ENCODE results near the gene DAG1. TPM values are rescaled to one million over a fixed set of nuclear protein-coding genes. Genes with fewer than 3 reads are reported as not detected.

DAG1 gene
- total RNA-seq, 1 experiment from 2014 or later = 177 TPM

DNA sequence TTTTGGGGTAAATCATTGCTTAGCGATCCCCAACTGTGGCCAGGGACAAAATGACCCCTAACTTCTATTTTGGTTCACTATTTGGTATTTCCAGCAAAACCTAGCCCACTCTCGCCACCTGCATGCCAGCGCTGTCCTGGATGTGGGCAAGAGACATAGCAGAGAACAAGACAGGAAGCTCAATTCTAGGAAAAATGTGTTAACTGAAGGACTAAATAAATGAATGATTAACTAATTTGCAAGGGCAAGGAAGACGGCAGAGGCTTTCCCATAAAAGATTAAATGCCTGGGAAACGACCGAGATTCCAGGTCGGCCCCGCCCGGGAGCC lies 41.4 kb upstream of the DAG1 start:
- Mint-ChIP-seq H3K36me3 (ENCODE audit: insufficient read depth, unreplicated experiment) (peaks cover 5% of the 10 kb centered on the region), H3K4me1 (ENCODE audit: low read depth, unreplicated experiment) (no peaks in the 10 kb centered on the region)

GRCh38 chr3:49434731-49435130 lies 35.3 kb upstream of the DAG1 start:
- H3K27me3 Mint-ChIP-seq (ENCODE audit: insufficient read depth, unreplicated experiment) = no peaks in the 10 kb centered on the region
- no peak for TF ChIP-seq CTCF (IDR thresholded peaks at IDR 0.05; ENCODE audit: insufficient read depth in 1 of 2, low read depth in 1 of 2, low read length in 1 of 2, severe bottlenecking in 1 of 2, unreplicated experiment in 1 of 2)
- ChIA-PET POLR2A (no interaction called here), CTCF (no interaction called here)
- Histone ChIP-seq H3K4me3 (ENCODE audit: low read depth, low read length) (no peak overlapping the region), H3K36me3 (ENCODE audit: control insufficient read depth, insufficient read depth, low read length) (no peaks in the 10 kb centered on the region), H3K4me1 (no peaks in the 10 kb centered on the region), H3K9me3 (no peaks in the 10 kb centered on the region), H3K27me3 (replicated peaks; ENCODE audit: control insufficient read depth, insufficient read depth, low read length) (no peaks in the 10 kb centered on the region)
- no peaks in the 10 kb centered on the region for H3K4me1 Mint-ChIP-seq (ENCODE audit: low read depth, unreplicated experiment)
- intact Hi-C loops (cut with micrococcal nuclease; ENCODE audit: unreplicated experiment) = no loop called here
- H3K4me3 Mint-ChIP-seq (ENCODE audit: unreplicated experiment) = no peak overlapping the region
- no peaks in the 10 kb centered on the region for H3K36me3 Mint-ChIP-seq (ENCODE audit: insufficient read depth, unreplicated experiment)
- BruUV-seq (replicated peaks) = no TSS peak
- no peaks in the 10 kb centered on the region for H3K9me3 Mint-ChIP-seq (ENCODE audit: unreplicated experiment)
- DNase-seq = no peak
- no peak overlapping the region for H3K27ac Mint-ChIP-seq (ENCODE audit: unreplicated experiment)

More for the DNA sequence above, 41.4 kb upstream of the DAG1 start:
- no peaks in the 10 kb centered on the region for H3K9me3 ChIP-seq
- peak overlapping the region; percentile 65 for H3K4me3 ChIP-seq (ENCODE audit: low read depth, low read length)
- intact Hi-C loops (cut with micrococcal nuclease; ENCODE audit: unreplicated experiment) = loop anchor here (2.0 kb wide), 1 partner anchor 16 kb away; the partner anchor contains the start of gene TCTA
- Mint-ChIP-seq H3K9me3 (ENCODE audit: unreplicated experiment) (no peaks in the 10 kb centered on the region), H3K27me3 (ENCODE audit: insufficient read depth, unreplicated experiment) (no peaks in the 10 kb centered on the region), H3K27ac (ENCODE audit: unreplicated experiment) (peak overlapping the region; percentile 96), H3K4me3 (ENCODE audit: unreplicated experiment) (peak overlapping the region; percentile 76)
- TSS peak; percentile 71 for BruUV-seq (replicated peaks)
- no peak for TF ChIP-seq CTCF (IDR thresholded peaks at IDR 0.05; ENCODE audit: insufficient read depth in 1 of 2, low read depth in 1 of 2, low read length in 1 of 2, severe bottlenecking in 1 of 2, unreplicated experiment in 1 of 2)
- ChIA-PET POLR2A (interaction anchor here (0.6 to 1.4 kb wide), 7 partner anchors 10 to 296 kb away, joined by 3 to 25 read pairs (median 8); partner anchors contain the start of genes DAG1, LAMB2, RHOA and TCTA), CTCF (interaction anchor here (1.5 to 1.9 kb wide), 2 partner anchors 20 to 89 kb away, joined by 10 to 21 read pairs; partner anchors contain the start of gene USP4)
- no peaks in the 10 kb centered on the region for H3K36me3 ChIP-seq (ENCODE audit: control insufficient read depth, insufficient read depth, low read length)
- DNase-seq = no peak
- no peaks in the 10 kb centered on the region for H3K4me1 ChIP-seq
- H3K27me3 ChIP-seq (replicated peaks; ENCODE audit: control insufficient read depth, insufficient read depth, low read length) = no peaks in the 10 kb centered on the region

- Histone ChIP-seq H3K9me3 (no peaks in the 10 kb centered on the region), H3K4me3 (ENCODE audit: low read depth, low read length) (no peak overlapping the region), H3K36me3 (ENCODE audit: control insufficient read depth, insufficient read depth, low read length) (no peaks in the 10 kb centered on the region), H3K4me1 (no peaks in the 10 kb centered on the region), H3K27me3 (replicated peaks; ENCODE audit: control insufficient read depth, insufficient read depth, low read length) (no peaks in the 10 kb centered on the region)
- no peaks in the 10 kb centered on the region for H3K36me3 Mint-ChIP-seq (ENCODE audit: insufficient read depth, unreplicated experiment)
- H3K9me3 Mint-ChIP-seq (ENCODE audit: unreplicated experiment) = no peaks in the 10 kb centered on the region
- H3K27me3 Mint-ChIP-seq (ENCODE audit: insufficient read depth, unreplicated experiment) = no peaks in the 10 kb centered on the region
- CTCF ChIA-PET = interaction anchor here (0.7 kb wide), 1 partner anchor 94 kb away, joined by 5 read pairs; no protein-coding TSS in a partner anchor
- no peaks in the 10 kb centered on the region for H3K4me1 Mint-ChIP-seq (ENCODE audit: low read depth, unreplicated experiment)
- no peak for DNase-seq
- H3K27ac Mint-ChIP-seq (ENCODE audit: unreplicated experiment) = no peak overlapping the region
- intact Hi-C loops (cut with micrococcal nuclease; ENCODE audit: unreplicated experiment) = no loop called here
- POLR2A ChIA-PET = no interaction called here
- BruUV-seq (replicated peaks) = no TSS peak
- no peak overlapping the region for H3K4me3 Mint-ChIP-seq (ENCODE audit: unreplicated experiment)
- TF ChIP-seq CTCF (IDR thresholded peaks at IDR 0.05; ENCODE audit: insufficient read depth in 1 of 2, low read depth in 1 of 2, low read length in 1 of 2, severe bottlenecking in 1 of 2, unreplicated experiment in 1 of 2) = no peak
Observed at GRCh38 chr3:49445391-49445790, 24.7 kb upstream of the DAG1 start.
